NCI-H187 treated with DMSO at 0.1 percent for 48 hours (cell line): ENCODE results near the gene IL4.
"Not testable (repeated sequence)": the region's sequence is repeated elsewhere in the genome, so short reads cannot be mapped to it uniquely, and the experiment has no call there.

Experiments
- DNase-seq: peaks from one replicate; lab custom pipeline; 2025; lab: John Stamatoyannopoulos, UW

Gene IL4

GRCh38 chr5:132674671-132675506 is 1.1 kb downstream of the IL4 start:
- DNase-seq, result no peak

GRCh38 chr5:132675936-132676689 is 2.3 kb downstream of the IL4 start:
- no peak for DNase-seq

GRCh38 chr5:132677191-132677590 is 3.4 kb downstream of the IL4 start:
- DNase-seq, result no peak

GRCh38 chr5:132677682-132678400 is 4.1 kb downstream of the IL4 start:
- DNase-seq, result no peak

- no peak for DNase-seq
Measured at GRCh38 chr5:132678735-132679134, 4.9 kb downstream of the IL4 start.

- DNase-seq, result no peak
Measured at GRCh38 chr5:132679166-132679565, 5.4 kb downstream of the IL4 start.

GRCh38 chr5:132679717-132680380 is 6.1 kb downstream of the IL4 start:
- no peak for DNase-seq

GRCh38 chr5:132680780-132681475 is 7.1 kb downstream of the IL4 start:
- no peak for DNase-seq

- no peak for DNase-seq
Measured at GRCh38 chr5:132681476-132681831, 7.7 kb downstream of the IL4 start.

GRCh38 chr5:132681983-132682382 is 8.2 kb downstream of the IL4 start:
- DNase-seq, result no peak

GRCh38 chr5:132684491-132684890 is 10.7 kb downstream of the IL4 start:
- DNase-seq, result no peak

- no peak for DNase-seq
Measured at GRCh38 chr5:132684922-132685720, 11.3 kb downstream of the IL4 start.

GRCh38 chr5:132686193-132686592 is 12.4 kb downstream of the IL4 start:
- no peak for DNase-seq

- no peak for DNase-seq
Measured at GRCh38 chr5:132687995-132688394, 14.2 kb downstream of the IL4 start.

- DNase-seq, result no peak
Measured at GRCh38 chr5:132688536-132689339, 14.9 kb downstream of the IL4 start.

GRCh38 chr5:132689513-132689912 is 15.7 kb downstream of the IL4 start:
- DNase-seq, result no peak

GRCh38 chr5:132690156-132690555 is 16.4 kb downstream of the IL4 start:
- no peak for DNase-seq

GRCh38 chr5:132691755-132692631 is 18.2 kb downstream of the IL4 start:
- not testable (repeated sequence) for DNase-seq

- no peak for DNase-seq
Measured at GRCh38 chr5:132692632-132692967, 18.8 kb downstream of the IL4 start.
